Measurements from ENCODE around the gene WDR20. TPM values are rescaled to one million over a fixed set of nuclear protein-coding genes. Genes with fewer than 3 reads are reported as not detected.

Gene WDR20
- total and polyA plus RNA-seq, 2 of the 4 experiments (the other 2 are of a cell fraction) = 20.3 to 27.4 TPM

- dilution Hi-C loops (cut with HindIII; ENCODE audit: low sequenced_read_pairs, unreplicated experiment) = no loop called here
Measured at GRCh38 chr14:102196039-102196901, 56.6 kb downstream of the WDR20 start.

More at GRCh38 chr14:102196039-102196901, 56.6 kb downstream of the WDR20 start:
- H4K8ac ChIP-seq (ENCODE audit: low read depth in 2 of 2, low read length in 2 of 2) = no peak overlapping the region
- no peak overlapping the region for H3K14ac ChIP-seq (replicated peaks; ENCODE audit: low read depth, low read length)
- H4K91ac ChIP-seq (ENCODE audit: insufficient read depth, low read depth, low read length) = no peak overlapping the region
- DNase-seq (no peak), ATAC-seq (ENCODE audit: low read depth) (no peak; the same call in 1 of the 2 replicates)
- H3K9me1 ChIP-seq (ENCODE audit: insufficient read depth, low read length) = peaks cover 31% of the 10 kb centered on the region
- H2BK20ac ChIP-seq (ENCODE audit: low read depth, low read length) = no peak overlapping the region
- H2AK5ac ChIP-seq (ENCODE audit: low read depth, low read length) = no peak overlapping the region
- H3K79me1 ChIP-seq (ENCODE audit: low read depth in 1 of 2, low read length in 2 of 2) = peaks cover 49 to 83% of the 10 kb centered on the region in 2 experiments
- peaks cover 18% of the 10 kb centered on the region for H3K36me3 ChIP-seq (ENCODE audit: control insufficient read depth, insufficient read depth, low read length)
- no peak overlapping the region for H2AFZ ChIP-seq (replicated peaks; ENCODE audit: low read length, poor library complexity)
- H3K4ac ChIP-seq (ENCODE audit: low read depth, low read length) = no peak overlapping the region
- no peak overlapping the region for H3K27ac ChIP-seq (ENCODE audit: insufficient read depth, low read length)
- ChIA-PET CTCF (no interaction called here), POLR2A (ENCODE audit: unreplicated experiment) (no interaction called here)
- H3K9ac ChIP-seq (ENCODE audit: low read depth, low read length) = no peak overlapping the region
- no peak overlapping the region for H4K5ac ChIP-seq (ENCODE audit: low read depth, low read length)
- no peak overlapping the region for H2BK15ac ChIP-seq (ENCODE audit: low read depth, low read length)
- no peak overlapping the region; the same call in 1 of the 2 replicates for H3K4me2 ChIP-seq (ENCODE audit: low read depth, low read length)
- BruUV-seq (replicated peaks) = no TSS peak
- peaks cover 7% of the 10 kb centered on the region for H3K4me1 ChIP-seq (ENCODE audit: control insufficient read depth, insufficient read depth, low read length)
- H3K9me3 ChIP-seq (ENCODE audit: control insufficient read depth, insufficient read depth, low read length) = no peaks in the 10 kb centered on the region
- TF ChIP-seq SMC3 (IDR thresholded peaks at IDR 0.05; ENCODE audit: low read depth, low read length) (no peak), POLR2A (IDR thresholded peaks at IDR 0.05; ENCODE audit: low read depth, low read length) (no peak), MAZ (IDR thresholded peaks at IDR 0.05; ENCODE audit: borderline replicate concordance, low read depth, low read length) (no peak)
- TF ChIP-seq, protein P1, sequence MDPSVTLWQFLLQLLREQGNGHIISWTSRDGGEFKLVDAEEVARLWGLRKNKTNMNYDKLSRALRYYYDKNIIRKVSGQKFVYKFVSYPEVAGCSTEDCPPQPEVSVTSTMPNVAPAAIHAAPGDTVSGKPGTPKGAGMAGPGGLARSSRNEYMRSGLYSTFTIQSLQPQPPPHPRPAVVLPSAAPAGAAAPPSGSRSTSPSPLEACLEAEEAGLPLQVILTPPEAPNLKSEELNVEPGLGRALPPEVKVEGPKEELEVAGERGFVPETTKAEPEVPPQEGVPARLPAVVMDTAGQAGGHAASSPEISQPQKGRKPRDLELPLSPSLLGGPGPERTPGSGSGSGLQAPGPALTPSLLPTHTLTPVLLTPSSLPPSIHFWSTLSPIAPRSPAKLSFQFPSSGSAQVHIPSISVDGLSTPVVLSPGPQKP (IDR thresholded peaks at IDR 0.05; ENCODE audit: borderline replicate concordance, low read depth, low read length) = no peak
- H3K4me3 ChIP-seq (ENCODE audit: insufficient read depth, low read depth, low read length) = no peak overlapping the region
- H3K23ac ChIP-seq (ENCODE audit: low read depth, low read length) = 0 out of 2 replicates have a peak overlapping the region, but pooled peaks have one; percentile 12
- no peak overlapping the region for H2AK9ac ChIP-seq (replicated peaks; ENCODE audit: low read depth, low read length, poor library complexity)
- no peak overlapping the region for H3K56ac ChIP-seq (ENCODE audit: extremely low read depth, insufficient read depth, low read length)
- intact Hi-C loops (cut with micrococcal nuclease) = loop anchor here (5.0 kb wide), 1 partner anchor 39 kb away; no protein-coding TSS in a partner anchor
- WGBS, 2 experiments (ENCODE audit: extremely low coverage in 2 of 2, insufficient read length in 1 of 2) = 100% methylated on average over 1 of the region's 6 CpGs; no CpG with 5 or more reads in 1 of the 2 experiments
- H3K27me3 ChIP-seq (ENCODE audit: control insufficient read depth, insufficient read depth, low read length) = no peaks in the 10 kb centered on the region
- in situ Hi-C loops (cut with MboI; ENCODE audit: low sequenced_read_pairs) = no loop called here
- H4K20me1 ChIP-seq (ENCODE audit: insufficient read depth, low read length) = peaks cover 42% of the 10 kb centered on the region
- no peak overlapping the region for H2BK5ac ChIP-seq (ENCODE audit: low read depth, low read length, poor library complexity, severe bottlenecking)
- no peak overlapping the region for H2BK120ac ChIP-seq (ENCODE audit: low read depth, low read length)
- H3K18ac ChIP-seq (ENCODE audit: low read depth, low read length) = no peak overlapping the region
